ENCODE results near the gene PDE7B.

- TF ChIP-seq CTCF (conservative IDR thresholded peaks at IDR 0.05; ENCODE audit: low read depth, low read length), result no peak
- TF ChIP-seq RFX5 (IDR thresholded peaks at IDR 0.05; ENCODE audit: low read depth, low read length), result no peak
- no peak for TF ChIP-seq RAD21 (IDR thresholded peaks at IDR 0.05; ENCODE audit: low read length)
Measured at GRCh38 chr6:136209496-136209895, 358.0 kb downstream of the PDE7B start.
